ENCODE measurements around the gene ACR.

- TF ChIP-seq CTCF (conservative IDR thresholded peaks at IDR 0.05; ENCODE audit: low read length) = no peak
- no peak for TF ChIP-seq EZH2phosphoT487 (IDR thresholded peaks at IDR 0.05; ENCODE audit: borderline replicate concordance)
Observed at GRCh38 chr22:50722048-50722701, 15.8 kb upstream of the ACR start.

Measured in Loucy (cell line).